Stimulated activated CD4-positive, alpha-beta T cell treated with anti-CD3 and anti-CD28 coated beads, Interleukin-1b, Interleukin-23, amount 100 ng/mL, for 4 hours (primary cell): ENCODE results near the gene TFEC.
"Not testable (repeated sequence)": the region's sequence is repeated elsewhere in the genome, so short reads cannot be mapped to it uniquely, and the experiment has no call there.

Experiments
- DNase-seq, 2 donors: peaks; one replicate each; pipeline ENCODE4 v3.0.0-alpha.2; 2020; ENCODE audit warnings: low read depth in 2 of 2

TFEC gene

DNA sequence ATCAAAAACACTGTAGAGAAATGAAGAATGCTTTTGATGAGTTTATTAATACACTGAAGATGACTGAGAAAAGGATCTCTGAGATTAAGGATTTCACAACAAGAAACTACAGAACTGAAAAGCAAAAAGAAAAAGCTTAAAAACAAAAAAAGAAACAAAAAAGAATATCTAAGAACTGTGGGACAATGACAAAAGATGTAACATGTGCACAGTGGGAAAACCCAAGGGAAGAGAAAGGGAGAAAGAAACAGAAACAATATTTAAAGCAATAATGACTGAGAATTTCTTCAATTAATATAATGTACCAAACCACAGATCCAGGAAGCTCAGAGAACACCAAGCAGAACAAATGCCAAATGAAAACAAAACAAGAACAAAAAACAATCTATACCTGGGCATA lies 42.2 kb downstream of the TFEC start:
- DNase-seq: no peak

DNA sequence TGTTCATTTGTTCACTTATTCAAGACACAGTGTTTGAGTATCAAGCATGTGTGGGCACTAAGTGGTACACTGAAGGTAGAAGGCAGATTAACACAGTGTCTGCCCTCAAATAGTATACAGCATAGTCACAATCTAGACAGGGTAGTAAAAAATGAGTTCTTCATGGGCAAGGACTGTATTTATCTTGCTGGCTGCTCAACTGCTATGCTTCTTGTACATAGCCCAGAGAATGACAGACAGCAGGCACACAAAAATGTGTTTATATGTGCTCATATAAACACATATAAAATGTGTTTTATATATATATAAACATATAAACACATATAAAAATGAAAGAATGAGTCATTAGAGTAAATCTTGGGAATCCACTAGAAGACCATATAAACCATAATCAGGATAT lies 43.1 kb downstream of the TFEC start:
- no peak for DNase-seq

DNA sequence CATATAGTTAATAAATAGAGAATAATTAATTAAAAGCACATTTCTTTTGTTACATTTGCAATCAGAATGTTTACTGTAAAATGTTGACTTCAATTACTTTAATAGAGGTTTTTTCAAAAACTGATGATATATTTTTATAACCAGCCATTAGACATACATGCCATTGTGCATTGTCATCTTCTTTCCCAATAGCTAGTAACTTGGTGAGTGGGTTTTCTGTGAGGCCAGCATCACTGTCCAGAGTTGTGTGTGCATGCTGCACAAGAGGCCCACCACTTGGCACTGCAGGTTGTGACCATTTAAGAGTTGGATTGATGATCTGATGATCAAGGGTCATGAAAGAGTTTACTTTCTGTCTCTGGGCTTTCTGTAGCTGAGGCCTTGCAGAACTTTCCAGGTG lies 46.5 kb downstream of the TFEC start:
- no peak for DNase-seq

DNA sequence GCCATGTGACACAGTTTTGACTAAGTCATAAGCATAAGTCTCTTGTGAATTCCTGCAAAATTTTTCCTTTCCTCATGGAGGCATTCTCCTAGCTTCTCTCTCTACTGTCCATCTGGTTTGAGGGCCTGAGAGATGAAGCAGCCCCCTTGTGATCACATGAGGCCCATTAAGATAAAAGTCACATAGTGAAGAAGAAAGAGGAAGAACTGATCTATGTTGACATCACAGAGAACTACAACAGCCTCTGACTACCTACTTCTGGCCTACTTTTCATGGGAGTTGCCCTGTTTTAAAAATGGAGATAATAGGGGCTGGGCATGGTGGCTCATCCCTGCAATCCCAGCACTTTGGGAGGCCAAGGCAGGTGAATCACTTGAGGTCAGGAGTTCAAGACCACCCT lies 50.4 kb downstream of the TFEC start:
- DNase-seq: no peak

DNA sequence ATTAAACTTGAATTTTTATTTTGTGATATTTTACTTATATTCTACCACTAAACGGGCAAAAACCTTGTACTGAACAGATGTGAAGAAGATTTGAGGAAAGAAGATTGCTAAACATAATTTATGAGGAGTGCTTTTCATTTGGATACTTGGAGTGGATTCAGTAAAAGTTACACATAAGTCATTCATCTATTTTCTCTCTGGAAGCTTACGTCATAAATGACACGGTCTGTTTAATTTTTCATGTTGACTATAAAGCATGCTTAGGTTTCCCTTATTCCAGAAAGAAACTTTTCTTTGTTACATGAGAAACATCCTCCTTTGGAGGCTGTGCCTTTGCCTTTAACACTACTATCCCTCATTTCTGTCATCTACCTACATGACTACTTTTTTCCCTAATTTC lies 53.9 kb downstream of the TFEC start:
- DNase-seq: no peak

DNA sequence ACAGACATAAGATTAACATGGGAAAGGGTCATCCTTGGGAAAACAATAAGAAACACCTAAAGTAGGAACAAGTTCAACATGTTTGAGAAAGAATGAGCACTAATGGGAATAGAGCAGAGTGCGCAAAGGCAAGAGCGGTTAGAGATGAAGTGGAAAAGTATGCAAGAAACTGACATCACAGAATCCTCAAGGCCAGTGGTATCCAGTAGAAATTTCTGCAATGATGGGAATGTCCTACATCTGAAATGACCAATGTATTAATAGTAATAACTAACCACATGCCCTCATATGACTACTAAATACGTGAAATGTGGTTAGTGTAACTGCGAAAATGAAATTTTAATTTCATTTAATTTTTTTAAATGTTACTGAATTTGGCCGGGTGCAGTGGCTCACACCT lies 54.8 kb downstream of the TFEC start:
- DNase-seq: no peak

DNA sequence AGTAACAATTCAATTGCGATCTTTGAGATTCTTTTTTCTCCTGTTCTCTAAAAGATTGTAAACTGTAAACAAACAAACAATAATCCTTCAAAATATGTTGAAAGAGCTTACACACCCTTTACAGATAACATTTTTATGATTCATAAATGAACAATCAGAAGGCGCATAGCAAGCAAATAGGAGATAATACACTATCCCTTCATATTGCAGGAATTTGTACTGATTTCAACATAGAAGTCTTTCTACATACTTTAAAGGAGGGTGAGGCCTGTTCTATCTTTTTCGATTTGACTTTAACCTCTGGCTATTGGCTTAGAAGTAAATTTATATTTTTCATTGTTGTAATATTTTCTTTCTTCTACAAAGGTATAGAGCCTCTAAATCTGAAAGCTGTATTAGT lies 57.2 kb downstream of the TFEC start:
- DNase-seq: no peak

DNA sequence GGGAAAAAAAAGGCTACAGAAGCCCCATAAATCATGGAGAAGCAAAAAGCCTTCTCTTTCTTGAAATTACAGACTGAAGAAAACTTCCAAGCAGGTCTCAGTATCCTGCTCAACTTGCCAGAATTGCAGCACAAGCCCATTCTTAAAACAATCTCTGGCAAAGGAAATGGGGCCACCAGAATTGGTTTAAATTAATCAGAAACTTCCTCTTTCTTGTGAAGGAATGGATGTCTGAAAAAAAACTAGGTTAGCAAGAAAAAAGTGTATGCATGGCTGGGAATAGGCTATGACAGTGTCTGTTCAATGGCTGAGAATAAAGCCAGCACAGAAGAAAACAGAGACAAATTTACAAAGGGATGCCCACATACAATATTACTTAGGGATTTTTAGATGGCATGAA lies 59.1 kb downstream of the TFEC start:
- DNase-seq: no peak

DNA sequence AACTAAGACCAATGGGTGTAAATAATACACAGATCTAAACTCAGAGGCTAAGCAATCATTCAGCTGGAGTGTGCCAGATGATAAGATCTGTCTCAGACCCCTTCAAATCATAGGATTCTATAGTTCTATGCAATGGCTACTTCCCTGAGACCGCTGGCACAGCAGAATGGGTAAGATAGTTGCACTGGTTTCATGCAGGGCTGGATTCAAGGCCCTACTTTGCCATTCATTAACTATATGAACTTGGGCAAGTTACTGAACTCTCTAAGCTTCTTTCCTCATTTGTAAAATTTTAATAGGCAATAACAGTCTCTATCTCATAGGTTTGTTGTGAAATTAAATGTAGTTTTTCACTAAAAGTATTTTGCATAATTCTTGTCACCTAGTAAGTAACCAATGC lies 62.0 kb downstream of the TFEC start:
- no peak for DNase-seq

DNA sequence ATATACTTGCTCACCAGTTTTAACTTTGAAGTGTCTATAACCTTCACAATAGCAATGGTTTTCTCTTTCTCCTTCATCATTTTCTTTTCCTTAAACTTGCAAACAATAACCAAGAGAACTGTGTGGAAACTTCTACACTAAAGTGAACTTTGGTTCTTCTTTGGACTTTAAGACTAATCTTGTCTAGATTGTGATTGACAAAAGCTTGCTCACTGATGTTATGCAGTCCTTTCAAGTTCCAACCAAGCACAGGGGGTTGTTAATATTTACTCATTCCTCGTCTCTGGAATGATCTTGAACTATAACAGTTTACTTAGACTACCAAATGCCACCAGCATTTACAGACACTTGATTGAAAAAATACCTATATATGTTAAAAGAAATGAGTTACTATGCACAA lies 62.4 kb downstream of the TFEC start:
- DNase-seq: no peak

DNA sequence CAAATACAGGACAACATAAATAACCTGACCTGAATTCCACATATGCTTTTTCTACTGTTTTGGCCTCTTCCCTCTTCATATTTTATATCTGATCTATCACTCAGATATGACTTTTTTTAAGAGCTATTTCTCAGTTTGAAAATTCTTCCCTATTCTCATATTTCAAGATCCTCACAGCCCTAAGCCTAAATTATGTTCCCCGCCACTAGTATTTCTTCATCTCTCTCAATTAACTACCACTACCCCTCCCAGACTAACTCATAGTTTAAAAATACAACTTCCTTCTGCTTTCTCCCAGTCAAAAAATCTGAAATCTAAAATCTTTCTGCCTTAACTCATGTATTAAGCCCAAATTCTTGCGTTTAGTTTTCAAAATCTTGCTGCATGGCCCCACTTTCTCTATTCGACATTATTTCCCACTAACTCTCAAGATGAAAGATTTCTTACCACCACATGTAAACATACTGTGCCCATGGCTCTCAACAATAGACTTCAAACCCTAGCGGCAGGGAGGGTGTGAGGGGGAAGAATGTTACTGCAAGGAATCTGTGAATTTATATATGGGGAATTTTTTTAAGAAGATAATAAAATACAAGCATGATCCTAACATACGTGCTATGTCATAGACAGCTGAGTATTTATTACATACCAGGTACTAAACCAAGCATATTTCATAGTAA lies 64.6 kb downstream of the TFEC start:
- DNase-seq: no peak

DNA sequence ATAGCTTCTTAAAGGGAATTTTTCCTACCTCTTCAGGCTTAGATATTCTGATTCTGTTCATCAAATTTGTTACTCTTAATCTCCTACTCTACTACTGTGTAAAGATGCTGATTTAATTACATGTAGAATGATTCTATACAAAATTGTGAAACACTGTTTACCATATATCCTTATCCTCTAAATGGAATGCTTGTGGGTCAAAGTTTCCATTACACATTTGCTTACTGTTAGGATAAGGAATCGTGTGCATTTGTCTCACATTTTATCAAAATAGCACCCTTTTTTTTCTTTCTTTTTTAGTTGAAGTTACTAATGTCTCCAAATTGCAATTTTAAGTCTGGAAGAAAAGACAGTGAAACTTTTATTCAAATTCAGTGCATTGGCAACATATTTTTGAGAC lies 65.3 kb downstream of the TFEC start:
- no peak for DNase-seq

DNA sequence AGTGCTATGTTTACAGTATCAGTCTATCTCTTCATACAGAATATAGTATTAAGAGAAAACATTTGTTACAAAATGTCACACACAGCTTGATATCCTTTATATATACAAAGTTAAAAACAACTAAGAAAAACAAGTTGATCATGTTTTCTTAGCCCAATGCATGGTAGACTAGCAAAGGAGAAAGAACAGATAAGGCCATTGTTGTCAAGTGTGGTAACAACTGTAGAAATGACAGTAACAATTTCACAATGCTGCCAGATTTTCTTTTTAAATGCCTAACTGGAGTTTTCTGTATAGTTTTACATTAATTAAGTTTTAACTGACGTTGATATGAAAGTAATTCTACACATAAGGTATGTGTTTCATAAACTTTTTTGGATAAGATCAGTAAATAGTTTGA lies 65.8 kb downstream of the TFEC start:
- DNase-seq: no peak

DNA sequence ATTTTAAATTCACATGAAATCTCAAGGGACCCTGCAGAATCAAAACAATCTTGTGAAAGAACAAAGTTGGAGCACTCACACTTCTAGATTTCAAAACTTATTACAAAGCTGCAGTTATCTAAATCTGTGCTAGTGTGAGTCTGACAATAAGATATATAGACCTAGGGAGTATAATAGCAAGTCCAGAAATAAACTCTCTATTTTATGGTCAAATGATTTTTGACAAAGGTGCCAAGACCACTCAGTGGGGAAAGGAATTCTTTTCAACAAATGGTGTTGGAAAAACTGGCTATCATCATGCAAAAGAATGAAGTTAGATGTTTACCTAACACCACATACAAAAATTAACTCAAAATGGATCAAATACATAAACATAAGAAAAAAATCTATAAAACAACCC lies 68.2 kb downstream of the TFEC start:
- no peak for DNase-seq

DNA sequence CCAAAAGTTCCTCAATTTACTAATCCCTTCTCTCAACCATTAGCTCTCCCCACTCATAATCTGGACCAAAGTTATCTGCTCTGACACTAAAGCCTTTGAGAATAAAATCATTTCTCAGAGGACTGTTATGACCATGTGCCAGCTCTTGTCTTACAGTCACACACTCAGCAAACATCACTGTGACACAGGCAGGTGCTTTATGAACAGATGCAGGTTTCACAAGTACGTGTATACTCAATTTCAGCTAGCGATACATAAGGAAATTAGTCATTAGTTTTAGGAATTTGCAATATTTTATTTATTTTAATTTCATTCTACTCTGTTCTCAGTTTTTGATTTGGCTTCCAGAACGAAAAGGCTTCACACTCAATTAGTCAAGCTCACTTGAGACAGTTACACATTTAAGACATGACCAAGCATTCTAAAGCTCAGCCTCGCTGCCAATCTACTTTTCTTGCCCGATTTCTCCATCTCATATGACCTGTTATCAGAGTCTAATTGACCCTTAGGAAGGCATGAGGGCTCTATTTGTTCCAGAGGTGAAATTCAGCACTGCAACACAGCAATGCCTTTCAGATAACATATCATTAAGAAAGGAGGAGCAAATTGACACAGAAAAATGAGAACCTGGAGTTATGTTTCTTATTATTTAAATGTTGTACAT lies 76.8 kb downstream of the TFEC start:
- DNase-seq: no peak

DNA sequence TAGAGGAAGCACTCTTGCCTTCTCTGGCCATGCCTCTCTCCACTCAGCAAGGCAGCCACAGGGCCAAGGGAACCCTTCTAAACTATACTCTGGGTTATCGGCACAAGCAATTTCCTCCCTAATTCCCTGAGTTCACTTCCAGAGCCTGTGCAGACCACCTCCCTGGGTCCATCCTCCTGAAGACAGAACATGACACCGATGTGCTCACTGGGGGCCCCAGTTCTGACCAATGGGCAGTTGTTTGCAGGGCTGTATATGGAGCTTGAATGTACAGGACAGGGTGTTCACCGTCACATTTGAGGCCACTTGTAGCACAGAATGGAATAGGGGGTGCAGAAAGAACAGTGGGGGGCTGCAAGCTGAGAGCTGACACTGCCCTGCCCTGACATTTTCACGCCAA lies 77.7 kb downstream of the TFEC start:
- DNase-seq: no peak

DNA sequence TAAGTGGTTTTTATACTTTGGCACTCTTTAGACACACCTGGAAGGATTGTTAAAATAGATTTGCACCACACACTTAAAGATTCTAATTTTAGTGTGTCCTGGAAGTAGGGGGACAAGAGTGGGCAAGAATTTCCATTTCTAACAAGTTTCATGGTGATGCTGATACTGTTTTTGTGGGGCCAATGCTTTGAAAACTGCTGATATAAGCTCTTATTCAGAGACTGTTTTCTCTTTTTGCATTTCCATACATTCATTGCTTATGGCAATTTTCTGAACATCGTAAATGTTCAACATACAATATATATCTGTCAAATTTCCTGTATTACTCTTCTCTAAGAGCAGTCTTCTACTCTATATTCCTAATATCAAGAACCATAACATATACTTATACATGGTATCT lies 79.0 kb downstream of the TFEC start:
- DNase-seq: no peak

DNA sequence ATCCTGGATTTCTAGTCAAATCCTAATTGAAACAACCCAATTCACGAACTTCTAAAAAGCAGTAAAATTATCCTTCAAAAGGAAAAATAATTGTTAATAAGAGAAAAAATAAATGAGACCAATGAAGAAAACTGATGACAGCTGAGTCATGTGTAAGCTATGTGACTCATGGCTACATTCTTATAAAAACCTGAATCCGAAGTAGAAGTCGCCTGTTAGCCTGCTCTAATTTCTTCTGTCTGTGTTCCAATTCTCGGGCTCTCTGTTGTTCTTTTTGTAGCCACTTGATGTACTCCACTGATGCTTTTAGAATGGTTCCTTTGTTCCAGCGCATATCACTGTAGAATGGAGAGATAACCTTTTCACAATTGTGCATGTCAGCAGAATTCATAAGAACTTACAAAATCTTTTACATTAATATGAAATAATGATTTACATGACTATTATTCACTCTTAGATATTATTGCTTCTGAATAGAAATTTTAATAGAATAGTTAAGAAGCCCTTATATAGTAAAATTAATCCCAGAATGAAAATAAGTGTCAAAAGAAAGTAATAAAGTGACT lies 88.8 kb downstream of the TFEC start:
- DNase-seq: no peak

DNA sequence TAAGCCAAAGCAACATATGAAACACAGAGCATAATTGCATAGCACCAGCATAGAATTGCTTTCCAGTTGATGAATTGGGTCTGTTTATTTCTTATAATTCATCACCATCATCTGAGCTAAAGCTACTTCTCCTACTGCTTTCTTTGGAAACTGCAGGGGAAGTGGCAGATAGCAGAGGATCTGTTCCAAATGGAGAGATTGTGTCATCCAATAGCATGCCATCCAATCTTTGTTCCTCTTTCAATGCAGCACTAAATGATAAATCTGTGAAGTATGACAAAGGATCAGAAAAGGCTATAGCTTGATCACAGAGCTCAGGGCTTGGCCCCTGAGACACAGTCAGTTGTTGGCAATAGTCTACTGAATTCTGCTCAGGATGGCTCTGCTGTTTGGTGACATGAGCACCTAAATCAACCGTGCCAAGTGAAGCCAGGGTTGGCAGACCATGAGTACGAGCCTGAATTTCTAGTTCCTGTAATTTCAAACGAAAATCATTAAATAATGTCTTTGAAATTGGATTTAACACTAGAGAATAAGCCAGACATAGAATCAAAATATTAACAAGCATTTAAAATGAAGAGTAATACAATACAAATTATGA lies 90.0 kb downstream of the TFEC start:
- DNase-seq: no peak

DNA sequence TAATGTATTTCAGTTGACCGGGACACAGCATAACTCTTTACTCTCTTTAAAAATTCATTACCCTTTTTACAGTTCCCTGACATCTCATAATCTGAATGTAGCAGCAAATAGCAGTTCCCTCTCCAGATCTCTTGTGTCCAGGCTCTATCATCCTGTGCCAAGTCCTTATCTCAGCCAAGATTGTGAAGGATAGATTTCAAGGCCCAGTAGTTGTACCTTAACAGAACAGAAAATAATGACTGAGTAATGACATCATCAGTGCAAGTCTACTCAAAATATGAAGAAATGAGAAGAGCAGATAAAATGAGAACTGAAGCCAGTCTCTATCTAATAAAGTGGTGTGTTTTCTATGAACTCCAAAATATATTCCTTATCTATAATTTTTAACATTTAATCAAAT lies 92.6 kb downstream of the TFEC start:
- DNase-seq: no peak

DNA sequence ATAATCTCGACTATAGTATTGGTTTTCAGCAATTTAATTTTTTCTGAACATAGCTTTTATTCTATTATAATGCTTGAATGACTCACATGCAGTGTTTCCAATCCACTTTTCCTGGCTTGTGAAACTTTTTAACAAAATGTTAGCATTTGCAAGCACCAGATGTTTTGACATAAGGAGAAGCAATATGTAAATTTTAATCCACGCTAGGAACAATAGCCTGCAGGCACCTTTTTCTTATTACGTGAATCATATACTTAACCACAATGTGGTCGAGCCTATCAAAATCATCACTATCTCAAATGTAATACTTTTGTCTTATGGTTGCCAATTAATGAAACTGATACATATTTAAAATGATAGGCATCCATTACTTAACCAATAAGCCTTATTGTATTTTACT lies 97.1 kb downstream of the TFEC start:
- DNase-seq: no peak

DNA sequence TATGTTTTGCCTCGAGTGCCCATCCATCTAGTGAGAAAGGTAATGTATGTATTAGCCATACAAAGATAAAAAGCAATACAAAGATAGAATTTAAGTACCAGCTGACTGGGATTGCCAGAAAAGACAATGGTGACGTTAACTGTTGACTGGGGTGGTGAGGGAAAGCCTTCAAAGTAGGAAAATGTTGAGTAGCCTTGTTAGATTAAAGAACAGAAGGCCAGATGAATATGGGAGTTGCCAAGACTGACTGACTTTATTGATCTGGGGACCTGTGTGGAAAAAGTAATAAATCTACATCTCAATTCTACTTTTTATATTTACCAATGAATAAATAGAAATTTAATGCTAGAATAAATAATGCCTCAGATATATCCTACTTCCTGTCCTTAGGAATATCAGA lies 97.7 kb downstream of the TFEC start:
- DNase-seq: no peak

DNA sequence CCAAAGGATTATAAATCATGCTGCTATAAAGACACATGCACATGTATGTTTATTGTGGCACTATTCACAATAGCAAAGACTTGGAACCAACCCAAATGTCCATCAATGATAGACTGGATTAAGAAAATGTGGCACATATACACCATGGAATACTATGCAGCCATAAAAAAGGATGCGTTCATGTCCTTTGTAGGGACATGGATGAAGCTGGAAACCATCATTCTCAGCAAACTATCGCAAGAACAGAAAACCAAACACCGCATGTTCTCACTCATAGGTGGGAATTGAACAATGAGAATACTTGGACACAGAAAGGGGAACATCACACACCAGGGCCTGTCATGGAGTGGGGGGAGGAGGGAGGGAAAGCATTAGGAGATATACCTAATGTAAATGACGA lies 100.4 kb downstream of the TFEC start:
- DNase-seq: not testable (repeated sequence)
